Nephron progenitor cell (in vitro differentiated cells): Measurements from ENCODE around the gene CHRNA4.

ENCODE experiments used
- DNase-seq: peaks from one replicate; pipeline ENCODE4 v3.0.0; 2021
- H3K27ac Mint-ChIP-seq: 2 replicates; pipeline ENCODE4 v1.8.0; 2021; ENCODE audit warnings: mild to moderate bottlenecking, moderate library complexity, mixed read lengths
- H3K27me3 Mint-ChIP-seq: 2 replicates; pipeline ENCODE4 v1.8.0; 2021; ENCODE audit warnings: mild to moderate bottlenecking, low read depth, mixed read lengths; ENCODE audit not compliant: poor library complexity
- H3K36me3 Mint-ChIP-seq: 2 replicates; pipeline ENCODE4 v1.8.0; 2021; ENCODE audit warnings: low read depth, mixed read lengths
- H3K4me1 Mint-ChIP-seq: 2 replicates; pipeline ENCODE4 v1.8.0; 2021; ENCODE audit warnings: mixed read lengths
- H3K4me3 Mint-ChIP-seq: 2 replicates; pipeline ENCODE4 v1.8.0; 2021; ENCODE audit warnings: mild to moderate bottlenecking, moderate library complexity, mixed read lengths
- H3K9me3 Mint-ChIP-seq: 2 replicates; pipeline ENCODE4 v1.8.0; 2021; ENCODE audit warnings: mild to moderate bottlenecking, moderate library complexity, mixed read lengths
- CTCF ChIP-seq: fragments of 200-600 bp; sonication (generic); IDR thresholded peaks from 2 replicates; pipeline ENCODE4 v1.5.0; 2021; ENCODE audit warnings: antibody characterized with exemption

The CHRNA4 gene

DNA sequence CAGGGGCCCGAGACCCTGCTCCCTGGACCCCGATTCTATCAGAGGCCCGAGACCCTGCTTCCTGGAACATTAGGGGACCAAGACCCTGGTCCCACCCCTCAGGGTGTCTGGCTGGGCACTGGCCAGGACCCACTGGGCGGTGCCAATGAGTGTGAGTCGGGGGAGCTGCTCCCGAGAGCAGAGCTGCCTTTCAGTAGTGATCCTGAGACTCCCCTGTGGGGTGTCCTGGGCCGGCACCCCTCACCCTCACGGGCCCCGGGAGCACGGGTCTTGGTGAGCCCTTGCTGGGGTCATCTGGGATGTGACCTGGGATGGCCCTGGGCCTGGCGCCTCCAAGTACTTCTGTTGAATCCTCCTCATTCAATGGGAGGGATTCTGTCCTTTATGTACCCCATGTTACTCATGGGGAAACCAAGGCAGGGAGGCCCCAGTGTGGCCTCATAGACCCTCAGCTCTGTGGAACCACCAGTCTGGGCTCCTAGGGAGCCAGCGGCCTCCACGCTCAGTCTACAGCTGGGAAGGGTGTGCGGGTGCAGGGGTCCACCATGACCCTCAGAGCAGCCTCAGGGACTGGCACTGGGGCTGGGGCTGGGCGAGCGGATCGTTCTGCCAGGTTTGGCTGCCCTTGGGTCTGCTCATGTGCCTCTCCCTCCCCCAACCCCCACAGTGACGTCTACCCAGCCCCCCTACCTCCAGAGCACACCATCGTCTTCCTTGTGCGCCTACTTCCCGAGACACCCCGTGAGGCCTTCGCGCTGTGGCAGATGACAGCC is 42.6 kb downstream of the CHRNA4 start:
- DNase-seq = no peak
- Mint-ChIP-seq H3K4me1 (peaks cover 22% of the 10 kb centered on the region), H3K9me3 (no peaks in the 10 kb centered on the region), H3K36me3 (no peaks in the 10 kb centered on the region), H3K27ac (no peak overlapping the region), H3K4me3 (no peak overlapping the region), H3K27me3 (peaks cover 17% of the 10 kb centered on the region)
- TF ChIP-seq CTCF = no peak

- Mint-ChIP-seq H3K36me3 (no peaks in the 10 kb centered on the region), H3K9me3 (no peaks in the 10 kb centered on the region), H3K4me3 (no peak overlapping the region), H3K27ac (no peak overlapping the region), H3K4me1 (peaks cover 14% of the 10 kb centered on the region), H3K27me3 (peaks cover 10% of the 10 kb centered on the region)
- no peak for TF ChIP-seq CTCF
- DNase-seq = no peak
Measured at GRCh38 chr20:63317601-63318291, 43.4 kb downstream of the CHRNA4 start.

- Mint-ChIP-seq H3K4me1 (peaks cover 14% of the 10 kb centered on the region), H3K36me3 (no peaks in the 10 kb centered on the region), H3K27me3 (peaks cover 5% of the 10 kb centered on the region), H3K4me3 (no peak overlapping the region), H3K9me3 (no peaks in the 10 kb centered on the region), H3K27ac (no peak overlapping the region)
- TF ChIP-seq CTCF = no peak
- DNase-seq = no peak
Measured at GRCh38 chr20:63317061-63317460, 44.1 kb downstream of the CHRNA4 start.

DNA sequence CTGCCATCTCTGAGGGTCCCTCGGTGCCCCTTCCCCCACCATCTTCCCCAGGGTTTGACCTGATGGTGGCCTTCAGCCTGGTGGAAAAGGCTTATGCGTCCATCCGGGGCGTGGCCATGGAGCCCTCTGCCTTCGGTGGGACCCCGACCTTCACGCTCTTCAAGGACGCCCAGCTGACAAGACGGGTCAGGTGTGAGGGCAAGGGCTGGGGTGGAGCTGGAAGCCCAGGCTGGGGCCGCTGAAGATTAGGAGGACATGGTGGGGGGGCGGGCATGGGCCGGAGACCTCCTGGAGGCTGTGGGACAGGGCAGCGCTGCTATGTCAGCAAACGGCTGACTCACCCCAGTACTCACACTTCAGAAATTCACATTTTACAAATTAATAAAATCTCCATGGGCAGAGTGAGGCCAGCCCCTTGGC is 44.6 kb downstream of the CHRNA4 start:
- H3K4me1 Mint-ChIP-seq = peaks cover 14% of the 10 kb centered on the region
- H3K36me3 Mint-ChIP-seq = no peaks in the 10 kb centered on the region
- H3K27me3 Mint-ChIP-seq = peaks cover 4% of the 10 kb centered on the region
- TF ChIP-seq CTCF = no peak
- no peak overlapping the region for H3K4me3 Mint-ChIP-seq
- H3K27ac Mint-ChIP-seq = no peak overlapping the region
- DNase-seq = no peak
- no peaks in the 10 kb centered on the region for H3K9me3 Mint-ChIP-seq

GRCh38 chr20:63315731-63316491 is 45.2 kb downstream of the CHRNA4 start:
- TF ChIP-seq CTCF = no peak
- Mint-ChIP-seq H3K27ac (no peak overlapping the region), H3K4me3 (no peak overlapping the region), H3K36me3 (no peaks in the 10 kb centered on the region), H3K9me3 (no peaks in the 10 kb centered on the region), H3K27me3 (peaks cover 4% of the 10 kb centered on the region), H3K4me1 (peaks cover 8% of the 10 kb centered on the region)
- DNase-seq = no peak
